Femur (tissue), 1 donor: Measurements from ENCODE around the gene KCNH1.
"Not testable (repeated sequence)": the region's sequence is repeated elsewhere in the genome, so short reads cannot be mapped to it uniquely, and the experiment has no call there.

Experiments used
- DNase-seq: peaks from one replicate; pipeline ENCODE4 v3.0.0-alpha.2; 2017

The KCNH1 gene

GRCh38 chr1:211092955-211093354, 41.0 kb downstream of the KCNH1 start:
- DNase-seq: no peak

GRCh38 chr1:211091867-211092266, 42.1 kb downstream of the KCNH1 start:
- no peak for DNase-seq

GRCh38 chr1:211089536-211089935, 44.4 kb downstream of the KCNH1 start:
- DNase-seq: no peak

GRCh38 chr1:211088156-211088555, 45.8 kb downstream of the KCNH1 start:
- DNase-seq: no peak

- DNase-seq: no peak
Measured at GRCh38 chr1:211082824-211083223, 51.1 kb downstream of the KCNH1 start.

- DNase-seq: not testable (repeated sequence)
Measured at GRCh38 chr1:211081447-211081846, 52.5 kb downstream of the KCNH1 start.

GRCh38 chr1:211068976-211069375, 65.0 kb downstream of the KCNH1 start:
- no peak for DNase-seq

- DNase-seq: no peak
Measured at GRCh38 chr1:211066781-211067384, 67.1 kb downstream of the KCNH1 start.

- not testable (repeated sequence) for DNase-seq
Measured at GRCh38 chr1:211041838-211042237, 92.1 kb downstream of the KCNH1 start.

GRCh38 chr1:211037095-211037494, 96.9 kb downstream of the KCNH1 start:
- DNase-seq: no peak

GRCh38 chr1:211036381-211037060, 97.4 kb downstream of the KCNH1 start:
- no peak for DNase-seq

GRCh38 chr1:211035821-211036380, 98.0 kb downstream of the KCNH1 start:
- no peak for DNase-seq

- DNase-seq: no peak
Measured at GRCh38 chr1:211033921-211034525, 99.9 kb downstream of the KCNH1 start.

GRCh38 chr1:211024901-211025300, 109.0 kb downstream of the KCNH1 start:
- DNase-seq: no peak

- DNase-seq: no peak
Measured at GRCh38 chr1:211019266-211019665, 114.7 kb downstream of the KCNH1 start.

- DNase-seq: no peak
Measured at GRCh38 chr1:211018690-211019089, 115.3 kb downstream of the KCNH1 start.

- no peak for DNase-seq
Measured at GRCh38 chr1:211017075-211017718, 116.8 kb downstream of the KCNH1 start.

- DNase-seq: no peak
Measured at GRCh38 chr1:211014275-211014674, 119.7 kb downstream of the KCNH1 start.

GRCh38 chr1:211013346-211014240, 120.4 kb downstream of the KCNH1 start:
- no peak for DNase-seq

- not testable (repeated sequence) for DNase-seq
Measured at GRCh38 chr1:211011128-211011527, 122.8 kb downstream of the KCNH1 start.

- no peak for DNase-seq
Measured at GRCh38 chr1:211009944-211010343, 124.0 kb downstream of the KCNH1 start.

GRCh38 chr1:211007830-211008229, 126.1 kb downstream of the KCNH1 start:
- no peak for DNase-seq
